ENCODE results near the gene NR2F2. TPM values are rescaled to one million over a fixed set of nuclear protein-coding genes. Genes with fewer than 3 reads are reported as not detected.

The NR2F2 gene
- total and polyA plus RNA-seq, 2 donors (not counting 1 experiment from before 2014, with no cell fraction given): not detected

- Histone ChIP-seq H3K27ac (ENCODE audit: low read length in 2 of 2) (no peak overlapping the region), H2AFZ (ENCODE audit: insufficient read depth, low read depth, low read length, poor library complexity, severe bottlenecking) (no peak overlapping the region), H3K36me3 (replicated peaks in 1 of 2; ENCODE audit: control extremely low read depth in 1 of 2, control insufficient read depth in 1 of 2, extremely low read depth in 1 of 2, insufficient read depth in 2 of 2, low read length in 1 of 2) (no peaks in the 10 kb centered on the region), H3K79me2 (ENCODE audit: control insufficient read depth, insufficient read depth, low read length) (no peaks in the 10 kb centered on the region), H3K4me2 (replicated peaks; ENCODE audit: low read depth, low read length, poor library complexity, severe bottlenecking) (no peak overlapping the region), H3K27me3 (replicated peaks in 1 of 4; ENCODE audit: control extremely low read depth in 1 of 4, control insufficient read depth in 3 of 4, insufficient read depth in 4 of 4, low read length in 3 of 4) (peaks cover 1 to 46% (median 31%) of the 10 kb centered on the region in 4 experiments), H4K20me1 (ENCODE audit: control insufficient read depth, insufficient read depth, low read length, poor library complexity, severe bottlenecking) (no peaks in the 10 kb centered on the region), H3K4me1 (ENCODE audit: control insufficient read depth in 2 of 2, insufficient read depth in 2 of 2, low read length in 2 of 2) (no peaks in the 10 kb centered on the region), H3K4me3 (ENCODE audit: control extremely low read depth in 1 of 5, extremely low read depth in 1 of 5, insufficient read depth in 1 of 5, low read depth in 2 of 5, low read length in 4 of 5) (no peak overlapping the region), H3K9ac (ENCODE audit: low read length) (no peak overlapping the region), H3K9me3 (ENCODE audit: control extremely low read depth in 1 of 3, control insufficient read depth in 2 of 3, insufficient read depth in 1 of 3, low read length in 2 of 3) (peaks cover 0 to 9% (median 0%) of the 10 kb centered on the region in 3 donors)
- TF ChIP-seq EZH2 (IDR thresholded peaks at IDR 0.05; ENCODE audit: borderline replicate concordance, insufficient read depth, low read depth, low read length, poor library complexity, severe bottlenecking): no peak
- TF ChIP-seq, protein P1, sequence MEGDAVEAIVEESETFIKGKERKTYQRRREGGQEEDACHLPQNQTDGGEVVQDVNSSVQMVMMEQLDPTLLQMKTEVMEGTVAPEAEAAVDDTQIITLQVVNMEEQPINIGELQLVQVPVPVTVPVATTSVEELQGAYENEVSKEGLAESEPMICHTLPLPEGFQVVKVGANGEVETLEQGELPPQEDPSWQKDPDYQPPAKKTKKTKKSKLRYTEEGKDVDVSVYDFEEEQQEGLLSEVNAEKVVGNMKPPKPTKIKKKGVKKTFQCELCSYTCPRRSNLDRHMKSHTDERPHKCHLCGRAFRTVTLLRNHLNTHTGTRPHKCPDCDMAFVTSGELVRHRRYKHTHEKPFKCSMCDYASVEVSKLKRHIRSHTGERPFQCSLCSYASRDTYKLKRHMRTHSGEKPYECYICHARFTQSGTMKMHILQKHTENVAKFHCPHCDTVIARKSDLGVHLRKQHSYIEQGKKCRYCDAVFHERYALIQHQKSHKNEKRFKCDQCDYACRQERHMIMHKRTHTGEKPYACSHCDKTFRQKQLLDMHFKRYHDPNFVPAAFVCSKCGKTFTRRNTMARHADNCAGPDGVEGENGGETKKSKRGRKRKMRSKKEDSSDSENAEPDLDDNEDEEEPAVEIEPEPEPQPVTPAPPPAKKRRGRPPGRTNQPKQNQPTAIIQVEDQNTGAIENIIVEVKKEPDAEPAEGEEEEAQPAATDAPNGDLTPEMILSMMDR (IDR thresholded peaks at IDR 0.05): no peak
- no peak for DNase-seq
- CTCF ChIA-PET: interaction anchor here (1.0 kb wide), 1 partner anchor 29 kb away, joined by 4 read pairs; no protein-coding TSS in a partner anchor
- POLR2A ChIA-PET: no interaction called here
- Mint-ChIP-seq H3K4me1 (no peaks in the 10 kb centered on the region), H3K4me3 (no peak overlapping the region), H3K27me3 (peaks cover 45% of the 10 kb centered on the region), H3K27ac (no peak overlapping the region), H3K9me3 (ENCODE audit: insufficient read depth) (no peaks in the 10 kb centered on the region)
- WGBS (ENCODE audit: insufficient coverage): 13% methylated on average over 16 of the region's 28 CpGs
- ATAC-seq (ENCODE audit: low read depth): no peak
- intact Hi-C loops (cut with micrococcal nuclease): no loop called here
Observed at GRCh38 chr15:96320703-96321638, 9.5 kb upstream of the NR2F2 start.
